ENCODE data around the gene CDH4.

DNA sequence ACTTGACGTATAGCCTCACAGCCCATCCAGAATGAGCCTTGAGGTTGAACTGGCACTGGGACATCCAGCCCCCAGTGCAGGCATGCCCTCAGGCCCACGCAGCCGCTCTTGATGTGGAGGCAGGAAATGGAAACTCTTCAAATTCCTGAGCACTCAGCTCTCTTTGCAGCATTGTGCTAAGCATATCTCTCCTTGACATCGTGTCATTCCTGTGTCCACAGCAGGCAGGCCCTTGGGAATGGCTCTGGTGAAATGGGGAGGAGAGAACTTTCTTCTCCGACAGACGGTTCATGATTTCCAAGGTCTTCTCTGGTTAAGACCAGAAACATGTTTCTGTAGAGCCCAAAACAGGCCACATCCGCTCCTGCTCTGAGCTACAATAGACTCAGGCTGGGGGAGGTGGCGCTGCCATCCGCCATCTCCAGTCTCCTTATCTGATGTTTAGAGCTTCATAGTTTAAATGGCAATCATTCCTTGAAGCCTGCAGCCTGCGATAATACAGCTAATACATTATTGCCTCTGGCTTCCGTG, 248.8 kb downstream of the CDH4 start:
- TF ChIP-seq, protein P1, sequence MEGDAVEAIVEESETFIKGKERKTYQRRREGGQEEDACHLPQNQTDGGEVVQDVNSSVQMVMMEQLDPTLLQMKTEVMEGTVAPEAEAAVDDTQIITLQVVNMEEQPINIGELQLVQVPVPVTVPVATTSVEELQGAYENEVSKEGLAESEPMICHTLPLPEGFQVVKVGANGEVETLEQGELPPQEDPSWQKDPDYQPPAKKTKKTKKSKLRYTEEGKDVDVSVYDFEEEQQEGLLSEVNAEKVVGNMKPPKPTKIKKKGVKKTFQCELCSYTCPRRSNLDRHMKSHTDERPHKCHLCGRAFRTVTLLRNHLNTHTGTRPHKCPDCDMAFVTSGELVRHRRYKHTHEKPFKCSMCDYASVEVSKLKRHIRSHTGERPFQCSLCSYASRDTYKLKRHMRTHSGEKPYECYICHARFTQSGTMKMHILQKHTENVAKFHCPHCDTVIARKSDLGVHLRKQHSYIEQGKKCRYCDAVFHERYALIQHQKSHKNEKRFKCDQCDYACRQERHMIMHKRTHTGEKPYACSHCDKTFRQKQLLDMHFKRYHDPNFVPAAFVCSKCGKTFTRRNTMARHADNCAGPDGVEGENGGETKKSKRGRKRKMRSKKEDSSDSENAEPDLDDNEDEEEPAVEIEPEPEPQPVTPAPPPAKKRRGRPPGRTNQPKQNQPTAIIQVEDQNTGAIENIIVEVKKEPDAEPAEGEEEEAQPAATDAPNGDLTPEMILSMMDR (IDR thresholded peaks at IDR 0.05): no peak
- TF ChIP-seq POLR2A (IDR thresholded peaks at IDR 0.05) (no peak), POLR2AphosphoS5 (IDR thresholded peaks at IDR 0.05) (no peak), EP300 (IDR thresholded peaks at IDR 0.05) (no peak)
